ENCODE data around the gene GABRG2.
"Not testable (repeated sequence)": the region's sequence is repeated elsewhere in the genome, so short reads cannot be mapped to it uniquely, and the experiment has no call there.

The GABRG2 gene

DNA sequence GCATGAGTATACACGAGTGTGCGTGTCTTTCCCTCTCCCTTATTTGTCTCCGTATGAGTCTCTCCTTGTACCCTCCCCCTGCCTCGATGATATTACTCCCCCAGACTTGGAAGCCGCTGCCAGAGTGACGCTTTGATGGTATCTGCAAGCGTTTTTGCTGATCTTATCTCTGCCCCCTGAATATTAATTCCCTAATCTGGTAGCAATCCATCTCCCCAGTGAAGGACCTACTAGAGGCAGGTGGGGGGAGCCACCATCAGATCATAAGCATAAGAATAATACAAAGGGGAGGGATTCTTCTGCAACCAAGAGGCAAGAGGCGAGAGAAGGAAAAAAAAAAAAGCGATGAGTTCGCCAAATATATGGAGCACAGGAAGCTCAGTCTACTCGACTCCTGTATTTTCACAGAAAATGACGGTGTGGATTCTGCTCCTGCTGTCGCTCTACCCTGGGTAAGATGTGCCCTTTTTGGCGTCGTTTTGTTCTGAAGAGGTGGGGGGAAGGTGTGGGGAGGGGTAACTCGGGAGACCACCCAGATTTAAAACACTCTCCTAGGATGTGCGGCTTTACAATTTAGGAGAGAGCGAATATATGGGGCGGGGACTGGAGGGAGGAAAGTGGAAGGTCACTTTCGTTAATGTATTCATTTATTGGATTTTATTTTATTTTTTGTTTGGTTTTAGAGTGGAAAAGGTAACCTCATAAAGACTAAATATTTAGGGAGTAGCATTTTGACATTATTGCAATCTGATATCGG lies at the start of gene GABRG2:
Gene GABRG2 (plus strand): TSS at position 119 of the 757 bp plus-strand sequence. CDS start 227 bp downstream, at position 346.
- DNase-seq (ENCODE audit: low read depth, low spot score), result no peak

DNA sequence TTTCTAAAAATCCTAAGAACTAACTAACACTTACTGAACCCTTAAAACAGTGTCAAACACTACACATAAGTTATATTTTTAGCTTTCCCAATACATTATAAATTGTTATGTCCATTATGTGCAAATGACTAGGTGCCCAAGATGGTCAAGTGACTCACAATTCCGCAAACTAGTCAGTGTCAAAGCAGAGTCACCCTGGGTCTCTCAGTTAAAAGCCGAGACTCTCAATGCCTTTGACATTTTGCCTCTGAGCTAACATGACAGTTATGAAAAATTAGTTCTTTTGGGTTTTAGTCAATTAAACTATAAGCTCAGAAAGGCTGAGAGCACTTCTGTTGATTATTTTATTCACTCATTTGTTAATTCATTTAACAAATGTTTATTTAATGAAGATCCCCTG lies 42.3 kb upstream of the GABRG2 start:
- DNase-seq (ENCODE audit: low read depth, low spot score), result no peak

DNA sequence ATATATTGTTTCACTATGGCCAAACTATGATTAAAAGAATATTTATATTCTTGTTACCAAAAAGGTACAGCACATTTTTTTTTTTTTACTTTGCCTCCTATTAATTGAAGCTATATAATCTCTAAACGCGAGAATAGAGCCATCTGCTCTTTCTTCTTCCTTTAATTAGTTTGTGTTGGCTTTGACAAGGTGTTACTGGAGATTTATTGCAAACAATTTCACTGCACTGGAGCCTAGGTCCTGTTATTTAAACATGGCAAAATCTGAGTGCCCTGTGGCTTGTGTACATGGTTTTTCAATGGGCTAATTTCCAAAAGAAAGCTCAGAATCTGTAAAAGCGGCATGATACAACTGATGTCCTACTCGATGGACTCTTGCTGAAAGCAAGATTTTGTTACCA lies 40.8 kb upstream of the GABRG2 start:
- DNase-seq (ENCODE audit: low read depth, low spot score), result no peak

DNA sequence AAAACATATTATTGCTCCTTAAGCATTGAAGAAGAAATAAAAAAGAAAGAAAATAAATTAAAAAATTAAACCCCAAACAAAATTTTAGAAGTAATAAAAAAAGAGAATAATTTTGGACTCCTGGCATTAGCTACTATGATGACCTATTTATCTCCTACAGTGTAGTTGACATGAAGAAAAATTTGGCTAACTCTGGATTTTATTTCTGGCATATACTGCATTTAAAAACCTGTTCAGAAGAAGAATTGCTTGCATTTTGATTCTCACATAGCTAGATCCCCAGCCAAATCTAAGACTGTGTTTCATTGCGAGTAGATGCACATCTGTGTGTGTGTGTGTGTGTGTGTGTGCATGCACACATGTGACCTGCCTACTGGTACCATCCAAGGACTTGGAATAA lies 30.1 kb upstream of the GABRG2 start:
- DNase-seq (ENCODE audit: low read depth, low spot score), result no peak

DNA sequence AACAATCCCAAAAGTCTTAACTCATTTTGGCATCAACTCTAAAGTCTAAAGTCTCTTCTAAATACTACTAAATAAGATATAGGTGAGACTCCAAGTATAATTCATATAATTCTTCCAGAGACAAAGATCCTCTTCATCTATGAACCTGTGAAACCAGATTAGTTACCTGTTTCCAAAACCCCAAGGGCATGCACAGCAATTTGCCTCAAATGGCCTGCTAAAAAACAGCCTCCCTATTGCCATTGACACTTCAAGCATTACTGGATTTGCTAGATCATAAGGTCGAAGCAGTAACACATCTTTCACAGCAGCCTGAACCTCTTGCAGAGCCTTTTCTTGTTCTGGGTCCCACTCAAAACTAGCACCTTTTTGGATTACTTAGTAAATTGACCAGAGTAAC lies 20.3 kb upstream of the GABRG2 start:
- DNase-seq (ENCODE audit: low read depth, low spot score), result no peak

DNA sequence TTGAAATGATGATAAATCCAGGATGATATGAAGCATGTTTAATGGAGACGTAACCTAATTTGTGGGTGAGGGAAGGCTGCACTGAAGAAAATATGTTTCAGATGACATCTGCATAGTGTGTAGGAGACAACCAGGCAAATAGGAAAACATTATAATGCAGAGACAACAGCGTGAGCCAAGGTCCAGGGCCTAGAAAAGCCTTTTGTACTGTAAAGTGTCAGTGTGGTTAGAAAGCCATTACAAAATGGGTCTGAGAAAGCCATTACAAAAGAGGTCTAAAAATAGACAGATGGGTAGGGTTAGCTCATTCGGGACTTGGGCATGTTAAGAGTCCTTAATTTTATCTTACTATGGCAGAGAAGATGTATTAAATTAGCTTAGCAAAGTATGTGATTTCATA lies 14.9 kb upstream of the GABRG2 start:
- DNase-seq (ENCODE audit: low read depth, low spot score), result no peak

DNA sequence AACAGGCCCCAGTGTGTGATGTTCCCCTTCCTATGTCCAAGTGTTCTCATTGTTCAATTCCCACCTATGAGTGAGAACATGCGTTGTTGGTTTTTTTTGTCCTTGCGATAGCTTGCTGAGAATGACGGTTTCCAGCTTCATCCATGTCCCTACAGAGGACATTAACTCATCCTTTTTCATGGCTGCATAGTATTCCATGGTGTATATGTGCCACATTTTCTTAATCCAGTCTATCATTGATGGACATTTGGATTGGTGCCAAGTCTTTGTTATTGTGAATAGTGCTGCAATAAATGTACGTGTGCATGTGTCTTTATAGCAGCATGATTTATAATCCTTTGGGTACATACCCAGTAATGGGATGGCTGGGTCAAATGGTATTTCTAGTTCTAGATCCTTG lies 12.5 kb upstream of the GABRG2 start:
- DNase-seq (ENCODE audit: low read depth, low spot score), result not testable (repeated sequence)

DNA sequence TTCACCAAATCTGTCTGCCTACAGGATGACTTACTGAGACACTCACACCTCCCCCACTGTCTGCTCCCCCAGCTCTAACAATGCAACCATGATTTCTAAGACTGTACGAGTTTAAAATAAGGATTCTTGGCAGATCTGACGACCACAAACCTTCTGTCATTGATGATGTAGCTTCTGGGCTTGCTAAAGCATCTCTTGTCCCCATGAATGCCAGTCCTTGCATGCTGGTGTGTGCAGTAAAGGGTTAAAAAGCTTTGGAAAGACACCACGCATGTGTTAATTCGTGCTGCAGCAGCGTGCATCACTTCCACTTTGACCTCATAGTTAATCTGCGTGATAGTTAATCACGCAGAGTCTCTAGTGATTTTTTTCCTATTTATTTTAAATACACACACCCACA lies 411 bp upstream of the GABRG2 start:
- no peak for DNase-seq (ENCODE audit: low read depth, low spot score)

DNA sequence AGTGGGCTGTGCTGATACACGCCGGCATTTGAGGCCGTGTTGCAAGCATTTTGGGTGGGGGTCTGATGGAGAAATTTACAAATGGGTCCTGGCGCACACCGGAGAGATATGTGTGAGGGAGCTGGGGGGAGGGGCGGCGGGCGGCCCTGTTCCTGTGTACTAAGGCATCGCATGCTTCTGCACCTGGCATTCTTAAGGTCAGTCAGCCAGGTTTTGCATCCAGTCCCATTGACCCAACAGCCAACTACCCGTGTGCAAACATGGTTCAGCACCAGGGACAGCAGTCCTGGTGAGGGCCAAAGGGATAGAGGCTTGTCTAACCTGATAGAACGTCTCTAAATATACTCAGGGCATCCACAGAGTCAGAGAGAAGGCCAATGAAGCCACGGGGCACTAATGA lies 839 bp downstream of the GABRG2 start:
- no peak for DNase-seq (ENCODE audit: low read depth, low spot score)

DNA sequence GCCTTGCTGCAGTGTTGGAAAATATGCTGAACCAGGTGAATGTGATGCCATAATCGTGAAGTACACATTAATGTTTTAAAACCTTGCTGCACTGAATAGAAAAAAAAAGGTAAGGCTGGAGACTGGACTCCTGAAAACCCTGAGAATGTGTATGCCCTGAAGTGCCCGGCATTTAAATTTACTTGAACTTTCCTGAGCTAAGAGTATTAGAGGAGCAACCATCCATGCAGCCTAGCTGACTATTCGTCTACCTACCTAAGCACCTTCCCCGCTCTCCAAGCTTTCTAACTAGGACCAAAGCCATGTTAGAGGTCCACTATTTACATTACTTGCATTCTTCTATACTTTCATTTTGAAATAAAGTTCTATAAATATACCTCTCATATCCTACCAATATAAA lies 1.4 kb downstream of the GABRG2 start:
- no peak for DNase-seq (ENCODE audit: low read depth, low spot score)

DNA sequence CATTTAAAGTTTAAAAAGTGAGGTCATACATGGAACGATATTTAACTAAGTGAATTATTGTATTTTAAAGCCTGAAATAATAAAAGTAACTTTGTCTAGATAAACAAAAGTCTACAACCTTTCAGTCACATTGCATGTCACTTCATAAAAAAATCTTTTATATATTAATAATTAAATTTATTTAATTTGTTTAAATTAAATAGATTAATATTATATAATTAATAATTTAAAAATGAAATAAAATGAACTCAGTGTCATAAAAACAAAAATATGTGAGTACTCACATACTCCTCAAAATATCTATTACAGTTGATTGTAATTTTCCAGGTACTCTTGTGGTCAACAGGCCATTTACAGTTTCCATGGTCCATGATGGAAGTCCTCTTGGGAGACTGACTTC lies 11.2 kb downstream of the GABRG2 start:
- no peak for DNase-seq (ENCODE audit: low read depth, low spot score)

DNA sequence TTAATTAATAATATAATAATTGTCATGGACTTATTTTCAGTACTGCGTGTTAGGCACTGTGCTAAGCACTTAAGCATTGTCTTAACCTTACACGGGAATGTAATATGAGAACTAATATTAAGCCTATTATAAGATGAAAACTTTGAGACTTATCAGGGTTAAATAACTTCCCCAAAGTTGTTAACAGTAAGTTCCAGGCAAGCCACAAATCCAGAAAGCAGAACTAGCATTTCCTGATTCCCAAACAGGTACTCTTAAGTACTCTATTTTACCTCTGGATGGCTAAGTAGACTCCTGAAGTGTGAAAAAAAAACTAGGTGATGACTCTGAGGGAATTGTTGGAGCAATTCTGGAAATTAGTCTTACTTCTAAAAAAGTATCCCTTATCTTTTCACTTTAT lies 23.8 kb downstream of the GABRG2 start:
- no peak for DNase-seq (ENCODE audit: low read depth, low spot score)

DNA sequence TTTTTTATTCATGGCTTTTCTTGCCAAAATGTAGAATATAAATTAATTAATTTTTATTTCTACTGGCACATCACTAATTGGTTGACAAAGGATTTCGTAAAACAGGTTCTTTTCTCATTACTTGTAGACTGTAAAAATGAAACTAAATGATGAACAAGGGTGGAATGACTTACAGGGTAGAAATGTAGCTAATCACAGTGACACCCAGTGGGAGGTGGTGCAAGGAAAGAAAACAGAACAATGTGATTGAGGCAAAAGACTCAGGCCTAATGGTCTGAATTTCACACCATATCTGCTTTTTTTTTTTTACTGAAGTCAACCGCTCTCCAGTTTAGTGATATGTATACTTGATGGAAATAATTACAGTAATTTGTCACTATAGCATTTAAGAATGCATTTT lies 28.9 kb downstream of the GABRG2 start:
- DNase-seq (ENCODE audit: low read depth, low spot score), result no peak

DNA sequence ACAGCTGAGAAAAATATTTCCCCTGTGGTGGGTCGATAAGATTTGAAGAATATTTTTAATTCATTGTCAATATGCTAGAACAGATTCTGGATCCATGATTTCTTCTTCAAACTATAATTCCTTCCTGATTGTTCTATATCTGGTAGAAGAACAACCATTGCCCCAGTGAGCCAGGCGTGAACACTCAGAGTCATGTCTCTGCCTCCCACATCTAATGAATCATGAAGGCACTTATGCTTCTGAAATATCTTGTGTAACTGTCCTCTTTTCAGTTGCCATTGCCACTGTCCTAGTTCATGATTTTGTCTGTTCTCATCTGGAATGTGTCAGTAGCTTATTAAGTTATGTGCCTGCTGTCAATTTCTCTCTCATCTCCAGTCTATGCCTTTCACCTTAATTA lies 40.0 kb downstream of the GABRG2 start:
- no peak for DNase-seq (ENCODE audit: low read depth, low spot score)

DNA sequence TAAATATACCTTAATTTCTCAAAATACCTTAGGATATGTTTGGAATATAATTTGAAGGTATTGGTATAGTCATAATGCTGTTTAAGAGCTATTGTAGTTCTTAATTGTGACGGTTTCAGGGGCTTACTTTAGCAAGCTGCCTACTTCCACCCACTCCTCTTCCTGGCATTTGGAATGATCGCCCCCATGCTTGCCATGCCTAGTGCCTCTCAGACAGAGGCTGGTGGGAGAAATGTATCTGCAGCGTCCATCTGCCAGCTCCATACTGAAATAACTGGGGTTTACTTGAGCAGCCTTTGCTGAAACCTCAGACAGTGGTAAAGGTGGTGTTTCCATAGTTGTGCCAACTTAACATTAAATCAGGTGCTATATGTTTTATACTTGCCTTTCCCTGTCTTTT lies 52.2 kb downstream of the GABRG2 start:
- no peak for DNase-seq (ENCODE audit: low read depth, low spot score)

DNA sequence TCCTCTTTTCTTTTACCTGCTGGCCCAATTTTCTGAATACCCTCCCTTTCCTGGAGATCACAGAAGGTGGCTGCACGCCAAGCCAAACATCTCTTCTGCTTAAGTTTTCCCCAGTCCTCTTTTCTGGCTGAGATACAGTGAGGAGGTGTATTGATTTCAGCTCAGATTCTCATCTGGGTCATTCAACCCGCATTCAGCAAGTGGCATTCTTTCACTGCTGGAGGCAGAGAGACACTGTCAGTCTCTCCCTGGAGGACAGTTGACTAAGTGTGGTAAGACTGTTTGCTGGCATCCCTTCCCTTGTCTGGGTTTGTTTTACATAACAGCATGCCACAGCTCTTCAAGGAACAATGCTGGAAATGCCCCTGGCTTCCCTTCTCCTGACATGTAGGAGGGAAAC lies 60.5 kb downstream of the GABRG2 start:
- no peak for DNase-seq (ENCODE audit: low read depth, low spot score)

DNA sequence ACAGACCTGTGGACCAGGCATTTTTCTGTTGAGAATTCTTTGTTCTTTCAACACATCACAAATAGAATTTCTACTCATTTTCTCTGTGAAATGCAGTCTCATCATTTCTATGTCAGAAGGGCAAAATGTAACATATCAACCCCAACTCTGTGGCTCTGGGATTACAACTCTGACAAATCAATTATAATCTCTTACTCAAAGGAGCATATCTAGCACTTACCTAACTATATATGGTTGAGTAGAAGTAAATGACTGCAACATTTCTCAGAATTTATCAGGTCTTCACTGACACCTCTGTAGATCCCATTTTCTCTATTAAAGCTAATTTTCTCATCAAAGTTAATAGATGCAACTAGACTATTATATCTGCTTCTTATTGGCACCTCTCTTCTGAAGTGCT lies 64.8 kb downstream of the GABRG2 start:
- DNase-seq (ENCODE audit: low read depth, low spot score), result no peak

DNA sequence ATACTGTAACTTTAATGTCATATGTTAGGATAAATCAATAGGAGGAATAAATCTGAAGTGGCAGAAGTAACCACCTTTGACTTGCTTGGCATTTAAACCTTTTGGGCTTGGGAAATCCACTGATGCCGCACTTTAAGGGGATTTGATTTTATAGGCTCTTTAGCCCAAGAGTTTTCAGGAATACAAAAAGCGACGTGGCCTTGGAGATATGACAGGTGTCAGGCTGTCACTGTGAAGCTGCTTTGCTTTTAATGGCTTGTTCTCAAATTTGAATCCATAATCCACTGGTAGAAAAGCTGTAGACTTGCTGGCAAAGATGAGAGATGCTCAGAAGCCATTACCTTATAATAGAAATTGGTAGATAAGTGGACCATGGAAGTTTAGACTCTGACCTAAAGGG lies 71.6 kb downstream of the GABRG2 start:
- no peak for DNase-seq (ENCODE audit: low read depth, low spot score)

DNA sequence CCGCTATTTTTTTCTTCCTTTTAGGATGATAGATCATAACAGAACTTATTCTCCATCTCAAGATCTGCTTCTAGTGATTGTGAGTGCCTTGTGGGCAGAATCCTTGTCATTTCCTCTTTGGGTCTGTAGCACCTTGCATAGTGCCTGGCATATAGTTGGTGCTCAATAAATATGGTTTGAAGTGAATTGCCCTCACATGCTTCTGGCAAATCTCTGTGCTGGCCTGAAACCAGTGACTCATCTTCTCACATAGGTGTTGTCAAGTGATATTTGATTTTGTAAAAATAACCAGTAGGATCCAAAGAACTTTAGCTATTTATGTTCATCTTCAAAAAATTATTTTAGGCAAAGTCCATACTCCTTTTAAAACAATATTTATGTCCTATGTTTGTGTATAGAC lies 86.7 kb downstream of the GABRG2 start:
- no peak for DNase-seq (ENCODE audit: low read depth, low spot score)

DNA sequence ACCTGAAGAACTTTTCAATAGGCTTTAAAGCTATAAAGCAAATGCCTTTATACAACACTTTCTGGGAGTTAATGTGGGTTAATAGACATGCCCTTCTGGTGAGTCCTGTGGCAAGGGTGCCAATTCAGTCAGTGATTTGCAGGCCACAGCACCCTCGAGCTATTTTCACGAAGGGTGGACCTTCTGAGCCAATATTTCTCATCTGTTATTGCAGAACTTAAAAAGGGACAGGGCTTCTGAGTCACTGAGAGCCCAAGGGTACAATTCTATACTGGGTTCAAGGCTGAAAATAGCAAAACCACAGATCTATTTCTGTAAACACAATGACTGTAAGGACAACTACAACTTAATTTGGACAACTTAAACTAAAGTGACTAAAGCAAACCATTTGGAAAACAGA lies 92.8 kb downstream of the GABRG2 start:
- DNase-seq (ENCODE audit: low read depth, low spot score), result no peak

DNA sequence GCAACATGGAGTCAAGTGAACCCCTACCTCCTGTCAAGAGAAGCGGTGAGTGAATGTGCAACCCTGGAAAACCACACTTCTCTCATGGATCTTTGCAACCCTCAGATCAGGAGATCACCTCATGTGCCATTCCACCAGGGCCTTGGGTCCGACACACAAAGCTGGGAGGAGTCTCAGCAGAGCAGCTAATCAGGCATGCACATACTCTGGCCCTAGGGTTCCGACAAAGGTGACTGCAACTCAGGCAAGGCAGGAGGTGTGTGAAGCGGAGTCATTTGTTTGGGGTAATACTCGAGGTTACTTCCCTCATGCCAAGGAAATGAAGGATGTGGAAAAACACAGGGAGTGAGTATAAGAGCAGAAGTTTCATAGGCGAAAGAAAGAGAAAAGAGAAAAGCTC lies 96.1 kb downstream of the GABRG2 start:
- DNase-seq (ENCODE audit: low read depth, low spot score), result no peak

DNA sequence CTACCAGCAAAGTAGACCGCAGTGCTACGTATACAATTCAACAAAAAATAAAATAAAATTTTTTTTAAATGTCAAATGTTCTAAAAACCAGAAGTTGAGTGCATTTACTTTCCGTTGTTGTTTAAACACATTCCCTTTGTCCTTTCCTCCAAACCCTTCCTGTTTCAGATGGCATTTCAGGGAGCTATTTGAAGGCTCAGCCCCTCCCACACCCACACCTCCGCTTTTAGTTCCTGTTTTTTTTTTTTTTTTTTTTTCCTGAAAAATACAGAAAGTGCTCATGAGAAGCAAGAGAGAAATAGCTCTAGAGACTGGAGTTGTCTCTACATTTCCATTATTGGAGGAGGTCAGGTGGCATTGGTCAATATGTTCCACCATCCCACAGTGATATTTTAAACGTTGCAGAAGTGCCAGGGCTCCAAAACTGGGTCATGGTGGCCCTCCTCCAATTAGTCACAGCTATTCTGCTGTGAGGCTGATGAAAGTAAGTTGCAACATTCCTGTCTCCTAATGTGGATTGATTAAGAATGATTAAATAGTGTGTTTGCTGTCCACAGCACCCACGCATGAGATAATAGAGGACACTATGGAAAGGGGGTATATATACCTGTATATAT lies 106.9 kb downstream of the GABRG2 start:
- no peak for DNase-seq (ENCODE audit: low read depth, low spot score)

DNA sequence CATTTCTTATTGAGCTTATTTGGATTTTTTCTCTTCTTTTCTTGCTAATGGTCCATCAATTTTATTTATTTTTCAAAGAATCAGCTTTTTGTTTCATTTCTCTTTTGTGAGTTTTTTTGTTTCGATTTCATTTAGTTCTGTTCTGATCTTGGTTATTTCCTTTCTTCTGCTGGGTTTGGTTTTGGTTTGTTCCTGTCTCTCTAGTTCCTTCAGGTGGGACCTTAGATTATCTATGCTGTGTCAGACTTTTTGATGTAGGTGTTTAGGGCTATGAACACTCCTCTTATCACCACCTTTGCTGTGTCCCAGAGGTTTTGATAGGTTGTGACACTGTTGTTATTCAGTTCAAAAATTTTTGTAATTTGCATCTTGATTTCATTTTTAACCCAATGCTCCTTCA lies 119.8 kb downstream of the GABRG2 start:
- DNase-seq (ENCODE audit: low read depth, low spot score), result no peak

DNA sequence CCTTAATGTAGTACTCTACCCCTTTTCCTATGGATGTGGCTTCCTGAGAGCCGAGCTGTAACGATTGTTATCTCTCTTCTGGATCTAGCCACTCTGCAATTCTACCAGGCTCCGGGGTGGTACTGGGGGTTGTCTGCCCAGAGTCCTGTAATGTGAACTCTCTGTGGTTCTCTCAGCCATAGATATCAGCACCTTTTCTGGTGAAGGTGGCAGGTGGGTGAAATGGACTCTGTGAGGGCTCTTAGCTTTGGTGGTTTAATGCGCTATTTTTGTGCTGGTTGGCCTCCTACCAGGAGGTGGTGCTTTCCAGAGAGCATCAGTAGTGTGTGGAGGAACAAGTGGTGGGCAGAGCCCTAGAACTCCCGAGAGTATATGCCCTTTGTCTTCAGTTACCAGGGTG lies 122.1 kb downstream of the GABRG2 start:
- DNase-seq (ENCODE audit: low read depth, low spot score), result no peak
